NT2/D1 (cell line): ENCODE results near the gene GPR62.

Experiments used
- DNase-seq: peaks from one replicate; pipeline ENCODE4 v3.0.0-alpha.2; 2011; ENCODE audit warnings: low read depth, low spot score
- H3K27me3 ChIP-seq: 2 replicates; pipeline ENCODE4 v1.6.0; 2011; ENCODE audit warnings: mild to moderate bottlenecking; ENCODE audit not compliant: insufficient read length, insufficient read depth
- H3K36me3 ChIP-seq: 2 replicates; pipeline ENCODE4 v1.6.1; 2011; ENCODE audit warnings: mild to moderate bottlenecking, low read length, mixed read lengths; ENCODE audit not compliant: insufficient read depth, insufficient read length
- H3K4me1 ChIP-seq: 2 replicates; pipeline ENCODE4 v1.5.1; 2011; ENCODE audit not compliant: insufficient read depth, insufficient read length
- H3K4me3 ChIP-seq: 2 replicates; pipeline ENCODE4 v1.5.1; 2011; ENCODE audit warnings: low read depth; ENCODE audit not compliant: insufficient read length
- H3K9ac ChIP-seq: 2 replicates; pipeline ENCODE4 v1.6.0; 2011; ENCODE audit warnings: low read depth; ENCODE audit not compliant: insufficient read length
- H3K9me3 ChIP-seq: 2 replicates; pipeline ENCODE4 v1.5.1; 2011; ENCODE audit warnings: mild to moderate bottlenecking, low read length; ENCODE audit not compliant: insufficient read depth
- SUZ12 ChIP-seq: IDR thresholded peaks from 2 replicates; pipeline ENCODE4 v1.6.1; 2011; ENCODE audit not compliant: insufficient read length, insufficient read depth; ENCODE audit errors: extremely low read depth
- YY1 ChIP-seq: IDR thresholded peaks from 2 replicates; pipeline ENCODE4 v1.6.1; 2011; ENCODE audit not compliant: insufficient read length, insufficient read depth
- ZNF274 ChIP-seq: IDR thresholded peaks from 2 replicates; pipeline ENCODE4 v1.6.1; 2011; ENCODE audit warnings: mild to moderate bottlenecking, low read depth, low read length

The GPR62 gene

GRCh38 chr3:51953445-51953844 is 1.7 kb upstream of the GPR62 start:
- peaks cover 15% of the 10 kb centered on the region for H3K36me3 ChIP-seq
- H3K9ac ChIP-seq: no peak overlapping the region
- H3K4me1 ChIP-seq: peaks cover 12% of the 10 kb centered on the region
- no peak overlapping the region for H3K4me3 ChIP-seq
- TF ChIP-seq YY1: no peak
- no peak for TF ChIP-seq SUZ12
- no peak for TF ChIP-seq ZNF274
- H3K9me3 ChIP-seq: no peaks in the 10 kb centered on the region
- peaks cover 35% of the 10 kb centered on the region for H3K27me3 ChIP-seq
- DNase-seq: no peak

- Histone ChIP-seq H3K9ac (no peak overlapping the region), H3K36me3 (peaks cover 21% of the 10 kb centered on the region), H3K4me1 (peaks cover 12% of the 10 kb centered on the region), H3K9me3 (no peaks in the 10 kb centered on the region), H3K27me3 (peaks cover 33% of the 10 kb centered on the region), H3K4me3 (no peak overlapping the region)
- no peak for DNase-seq
- TF ChIP-seq SUZ12: no peak
- TF ChIP-seq ZNF274: no peak
- no peak for TF ChIP-seq YY1
These were observed 1.1 kb upstream of the GPR62 start for GRCh38 chr3:51954105-51954504.

- no peak overlapping the region for H3K9ac ChIP-seq
These were observed 468 bp upstream of the GPR62 start for GRCh38 chr3:51954713-51955112.

GRCh38 chr3:51955893-51956770 is 951 bp downstream of the GPR62 start:
- peak overlapping the region; percentile 58 for H3K4me3 ChIP-seq

More at GRCh38 chr3:51954713-51955112, 468 bp upstream of the GPR62 start:
- Histone ChIP-seq H3K4me3 (no peak overlapping the region), H3K4me1 (peaks cover 12% of the 10 kb centered on the region), H3K27me3 (peaks cover 29% of the 10 kb centered on the region), H3K36me3 (peaks cover 27% of the 10 kb centered on the region), H3K9me3 (no peaks in the 10 kb centered on the region)
- TF ChIP-seq SUZ12 (no peak), YY1 (no peak), ZNF274 (no peak)
- no peak for DNase-seq

GRCh38 chr3:51957520-51958205 is 2.5 kb downstream of the GPR62 start:
- TF ChIP-seq SUZ12: no peak
- no peak for TF ChIP-seq ZNF274
- no peak for TF ChIP-seq YY1
- Histone ChIP-seq H3K36me3 (peaks cover 55% of the 10 kb centered on the region), H3K9me3 (no peaks in the 10 kb centered on the region), H3K27me3 (peaks cover 26% of the 10 kb centered on the region), H3K9ac (no peak overlapping the region), H3K4me3 (no peak overlapping the region), H3K4me1 (peaks cover 14% of the 10 kb centered on the region)
- DNase-seq: no peak

More at GRCh38 chr3:51955893-51956770, 951 bp downstream of the GPR62 start:
- DNase-seq: no peak
- Histone ChIP-seq H3K4me1 (peaks cover 12% of the 10 kb centered on the region), H3K9me3 (no peaks in the 10 kb centered on the region), H3K27me3 (peaks cover 29% of the 10 kb centered on the region), H3K36me3 (peaks cover 41% of the 10 kb centered on the region), H3K9ac (peak overlapping the region; percentile 82)
- TF ChIP-seq SUZ12 (no peak), ZNF274 (no peak), YY1 (peak; percentile 10)

GRCh38 chr3:51958603-51959521 is 3.7 kb downstream of the GPR62 start:
- Histone ChIP-seq H3K27me3 (peaks cover 18% of the 10 kb centered on the region), H3K4me3 (no peak overlapping the region), H3K9ac (no peak overlapping the region), H3K9me3 (no peaks in the 10 kb centered on the region), H3K4me1 (peaks cover 19% of the 10 kb centered on the region), H3K36me3 (peaks cover 63% of the 10 kb centered on the region)
- no peak for DNase-seq
- no peak for TF ChIP-seq YY1
- TF ChIP-seq SUZ12: no peak
- TF ChIP-seq ZNF274: no peak

- peaks cover 24% of the 10 kb centered on the region for H3K4me1 ChIP-seq
- H3K27me3 ChIP-seq: peaks cover 10% of the 10 kb centered on the region
- TF ChIP-seq YY1 (no peak), SUZ12 (no peak), ZNF274 (no peak)
- H3K36me3 ChIP-seq: peaks cover 63% of the 10 kb centered on the region
- no peak for DNase-seq
- H3K9ac ChIP-seq: no peak overlapping the region
- H3K4me3 ChIP-seq: no peak overlapping the region
- H3K9me3 ChIP-seq: no peaks in the 10 kb centered on the region
These were observed 4.5 kb downstream of the GPR62 start for GRCh38 chr3:51959651-51960050.
